ENCODE results near the gene DCP1A. TPM values are rescaled to one million over a fixed set of nuclear protein-coding genes. Genes with fewer than 3 reads are reported as not detected.
"Not testable (repeated sequence)": the region's sequence is repeated elsewhere in the genome, so short reads cannot be mapped to it uniquely, and the experiment has no call there.

The DCP1A gene
- total RNA-seq, 1 experiment from 2014 or later: 32.9 TPM

- H3K27me3 ChIP-seq (replicated peaks; ENCODE audit: control insufficient read depth, insufficient read depth, low read length): no peaks in the 10 kb centered on the region
- H3K27ac Mint-ChIP-seq (ENCODE audit: unreplicated experiment): peak overlapping the region; percentile 71
- TF ChIP-seq CTCF (IDR thresholded peaks at IDR 0.05; ENCODE audit: insufficient read depth in 1 of 2, low read depth in 1 of 2, low read length in 1 of 2, severe bottlenecking in 1 of 2, unreplicated experiment in 1 of 2): no peak
- BruUV-seq (replicated peaks): no TSS peak
- no peaks in the 10 kb centered on the region for H3K27me3 Mint-ChIP-seq (ENCODE audit: insufficient read depth, unreplicated experiment)
- POLR2A ChIA-PET: interaction anchor here (0.6 to 1.6 kb wide), 4 partner anchors 11 to 178 kb away, joined by 3 to 8 read pairs (median 6); no protein-coding TSS in a partner anchor
- peak; percentile 72 to 73 for DNase-seq
- no peaks in the 10 kb centered on the region for H3K9me3 ChIP-seq
- intact Hi-C loops (cut with micrococcal nuclease; ENCODE audit: unreplicated experiment): loop anchor here (2.0 kb wide), 1 partner anchor 16 kb away; no protein-coding TSS in a partner anchor
- no peaks in the 10 kb centered on the region for H3K36me3 ChIP-seq (ENCODE audit: control insufficient read depth, insufficient read depth, low read length)
- CTCF ChIA-PET: no interaction called here
- no peaks in the 10 kb centered on the region for H3K9me3 Mint-ChIP-seq (ENCODE audit: unreplicated experiment)
- H3K4me1 Mint-ChIP-seq (ENCODE audit: low read depth, unreplicated experiment): peaks cover 13% of the 10 kb centered on the region
- peak overlapping the region; percentile 79 for H3K4me3 Mint-ChIP-seq (ENCODE audit: unreplicated experiment)
- H3K36me3 Mint-ChIP-seq (ENCODE audit: insufficient read depth, unreplicated experiment): peaks cover 40% of the 10 kb centered on the region
- H3K4me1 ChIP-seq: peaks cover 25% of the 10 kb centered on the region
- peak overlapping the region; percentile 73 for H3K4me3 ChIP-seq (ENCODE audit: low read depth, low read length)
These were observed 92.6 kb downstream of the DCP1A start for GRCh38 chr3:53254509-53255422.

- POLR2A ChIA-PET: interaction anchor here (1.6 kb wide), 1 partner anchor 16 kb away, joined by 5 read pairs; no protein-coding TSS in a partner anchor
- no peak for DNase-seq
- no peaks in the 10 kb centered on the region for H3K27me3 Mint-ChIP-seq (ENCODE audit: insufficient read depth, unreplicated experiment)
- H3K9me3 ChIP-seq: no peaks in the 10 kb centered on the region
- no peaks in the 10 kb centered on the region for H3K9me3 Mint-ChIP-seq (ENCODE audit: unreplicated experiment)
- CTCF ChIA-PET: no interaction called here
- intact Hi-C loops (cut with micrococcal nuclease; ENCODE audit: unreplicated experiment): loop anchor here (2.0 kb wide), 1 partner anchor 17 kb away; no protein-coding TSS in a partner anchor
- H3K4me3 Mint-ChIP-seq (ENCODE audit: unreplicated experiment): peak overlapping the region; percentile 79
- BruUV-seq (replicated peaks): TSS peak; percentile 31
- peaks cover 19% of the 10 kb centered on the region for H3K4me1 ChIP-seq
- H3K4me1 Mint-ChIP-seq (ENCODE audit: low read depth, unreplicated experiment): peaks cover 7% of the 10 kb centered on the region
- no peaks in the 10 kb centered on the region for H3K36me3 ChIP-seq (ENCODE audit: control insufficient read depth, insufficient read depth, low read length)
- no peak overlapping the region for H3K27ac Mint-ChIP-seq (ENCODE audit: unreplicated experiment)
- TF ChIP-seq CTCF (IDR thresholded peaks at IDR 0.05; ENCODE audit: insufficient read depth in 1 of 2, low read depth in 1 of 2, low read length in 1 of 2, severe bottlenecking in 1 of 2, unreplicated experiment in 1 of 2): no peak
- H3K36me3 Mint-ChIP-seq (ENCODE audit: insufficient read depth, unreplicated experiment): peaks cover 40% of the 10 kb centered on the region
- H3K4me3 ChIP-seq (ENCODE audit: low read depth, low read length): peak overlapping the region; percentile 73
- no peaks in the 10 kb centered on the region for H3K27me3 ChIP-seq (replicated peaks; ENCODE audit: control insufficient read depth, insufficient read depth, low read length)
These were observed 93.4 kb downstream of the DCP1A start for GRCh38 chr3:53253707-53254508.

- H3K36me3 ChIP-seq (ENCODE audit: control insufficient read depth, insufficient read depth, low read length); POLR2A ChIA-PET; CTCF ChIA-PET; BruUV-seq (replicated peaks); H3K4me1 Mint-ChIP-seq (ENCODE audit: low read depth, unreplicated experiment); H3K9me3 ChIP-seq; H3K27me3 Mint-ChIP-seq (ENCODE audit: insufficient read depth, unreplicated experiment); H3K4me3 ChIP-seq (ENCODE audit: low read depth, low read length); H3K9me3 Mint-ChIP-seq (ENCODE audit: unreplicated experiment); H3K27me3 ChIP-seq (replicated peaks; ENCODE audit: control insufficient read depth, insufficient read depth, low read length); H3K27ac Mint-ChIP-seq (ENCODE audit: unreplicated experiment); DNase-seq; intact Hi-C loops (cut with micrococcal nuclease; ENCODE audit: unreplicated experiment): not testable (repeated sequence)
- peak overlapping the region; percentile 8 for H3K4me3 Mint-ChIP-seq (ENCODE audit: unreplicated experiment)
- peaks cover 46% of the 10 kb centered on the region for H3K36me3 Mint-ChIP-seq (ENCODE audit: insufficient read depth, unreplicated experiment)
- peaks cover 22% of the 10 kb centered on the region for H3K4me1 ChIP-seq
These were observed 94.4 kb downstream of the DCP1A start for GRCh38 chr3:53252947-53253322.
